K562 (cell line): ENCODE results near the gene PDE1C. TPM values are rescaled to one million over a fixed set of nuclear protein-coding genes. Genes with fewer than 3 reads are reported as not detected.

Experiments used
- ATAC-seq: fragments of 200-7000 bp; cut with Tn5 transposase; 3 replicates; pipeline ENCODE4 v1.9.1; 2020; ENCODE audit warnings: moderate library complexity
- BruUV-seq: library from RNA; stranded (reverse); fragments of 400-500 nt; replicated peaks from 2 replicates; lab custom pipeline; 2021; lab: Mats Ljungman, UMichigan
- CTCF ChIA-PET: fragments of 300-600 bp; formaldehyde crosslinking; extraction: SDS; loops from one replicate; lab custom pipeline; 2021; ENCODE audit warnings: low intra/inter-chr PET ratio; lab: Yijun Ruan, JAX
- POLR2A ChIA-PET: fragments of 300-600, 350-650 bp; sonication (Branson Sonifier 250); formaldehyde crosslinking; extraction: SDS; loops from one replicate; lab custom pipeline; 2021; ENCODE audit warnings: antibody characterized with exemption, inconsistent platforms; lab: Yijun Ruan, JAX
- DNase-seq, 4 experiments: peaks; one replicate each; pipeline versions ENCODE4 v3.0.0 to v3.0.0-alpha.2; 2011 to 2018; ENCODE audit warnings: low spot score in 3 of 4, mixed read lengths in 3 of 4; ENCODE audit errors: extremely low read depth in 1 of 4
- FAIRE-seq: peaks from 2 replicates; lab custom pipeline; 2011; peaks lifted over from hg19 to GRCh38; lab: Jason Lieb, UNC
- H2AFZ ChIP-seq: 2 replicates; pipeline ENCODE4 v1.6.0; 2011; ENCODE audit warnings: low read depth, low read length, control low read depth, inconsistent platforms
- H3K27ac ChIP-seq: fragments of 200-600 bp; 3 replicates; pipeline ENCODE4 v1.8.0; 2011; ENCODE audit warnings: low read depth, mild to moderate bottlenecking, control low read depth, inconsistent platforms, low read length, moderate library complexity, mixed read lengths; ENCODE audit errors: extremely low read depth
- H3K27me3 ChIP-seq, 2 experiments: fragments of 300-600 bp in 1 of 2; 2 replicates in 1 of 2; 3 replicates in 1 of 2; pipeline versions ENCODE4 v1.6.0 to v1.8.0; 2011; ENCODE audit warnings: inconsistent platforms in 2 of 2, low read length in 2 of 2, mild to moderate bottlenecking in 1 of 2, mixed read lengths in 1 of 2, moderate library complexity in 1 of 2; ENCODE audit not compliant: control insufficient read depth in 2 of 2, insufficient read depth in 2 of 2
- H3K36me3 ChIP-seq: fragments of 300-600 bp; 3 replicates; pipeline ENCODE4 v1.8.0; 2011; ENCODE audit warnings: mild to moderate bottlenecking, low read length, inconsistent platforms; ENCODE audit not compliant: control insufficient read depth, insufficient read depth
- H3K4me1 ChIP-seq, 2 experiments: fragments of 200-600 bp in 1 of 2; replicated peaks in 1 of 2; 2 replicates in 1 of 2; 3 replicates in 1 of 2; pipeline versions ENCODE4 v1.5.1 to v1.8.0; 2011; ENCODE audit warnings: inconsistent platforms in 2 of 2, low read length in 2 of 2, mild to moderate bottlenecking in 1 of 2, mixed read lengths in 1 of 2, moderate library complexity in 1 of 2; ENCODE audit not compliant: control insufficient read depth in 2 of 2, insufficient read depth in 2 of 2
- H3K4me2 ChIP-seq: 2 replicates; pipeline ENCODE4 v1.6.1; 2011; ENCODE audit warnings: low read length, control low read depth, inconsistent platforms, mixed read lengths; ENCODE audit not compliant: insufficient read depth
- H3K4me3 ChIP-seq: fragments of 200-600 bp; sonication (generic), shearing (Covaris generic); 2 replicates; pipeline ENCODE4 v1.5.1; 2016; ENCODE audit warnings: control low read depth, inconsistent platforms
- H3K79me2 ChIP-seq: fragments of 200-600 bp; 3 replicates; pipeline ENCODE4 v1.8.0; 2011; ENCODE audit warnings: low read length, inconsistent platforms; ENCODE audit not compliant: control insufficient read depth, insufficient read depth
- H3K9ac ChIP-seq, 2 experiments: 2 replicates each; pipeline versions ENCODE4 v1.6.0 to v1.6.1; 2011; ENCODE audit warnings: low read depth in 2 of 2, low read length in 2 of 2, control low read depth in 1 of 2, inconsistent platforms in 1 of 2, mild to moderate bottlenecking in 1 of 2, mixed read lengths in 1 of 2; ENCODE audit not compliant: insufficient read depth in 1 of 2
- H3K9me1 ChIP-seq: one replicate; pipeline ENCODE4 v1.6.0; 2011; ENCODE audit warnings: inconsistent platforms, mild to moderate bottlenecking, low read length, moderate library complexity; ENCODE audit not compliant: control insufficient read depth, insufficient read depth
- H3K9me3 ChIP-seq: replicated peaks from 2 replicates; pipeline ENCODE4 v1.5.1; 2011; ENCODE audit warnings: low read depth, low read length, inconsistent platforms; ENCODE audit not compliant: control insufficient read depth, insufficient read depth
- H4K20me1 ChIP-seq: replicated peaks from 2 replicates; pipeline ENCODE4 v1.6.1; 2011; ENCODE audit warnings: low read length, inconsistent platforms, mixed read lengths; ENCODE audit not compliant: control insufficient read depth, insufficient read depth
- BRCA1 ChIP-seq, 2 experiments: fragments of 450-650 bp in 1 of 2; sonication (generic) in 1 of 2; formaldehyde crosslinking in 1 of 2; IDR thresholded peaks; 2 replicates each; pipeline versions ENCODE4 v1.5.0 to v1.6.1; 2017 to 2020; ENCODE audit warnings: mild to moderate bottlenecking in 1 of 2, missing genetic modification reagents in 1 of 2
- ELF2 ChIP-seq: fragments of 250-450 bp; sonication (Bioruptor Pico); IDR thresholded peaks from 2 replicates; pipeline ENCODE4 v1.5.0; 2021; ENCODE audit warnings: mild to moderate bottlenecking
- HDAC1 ChIP-seq, 2 experiments: fragments of 450-650 bp; IDR thresholded peaks; 2 replicates each; pipeline ENCODE4 v1.6.1; 2016 to 2017; ENCODE audit warnings: inconsistent platforms in 1 of 2, mild to moderate bottlenecking in 1 of 2, moderate library complexity in 1 of 2
- RBM22 ChIP-seq: fragments of 200-400 bp; formaldehyde crosslinking; IDR thresholded peaks from 2 replicates; pipeline ENCODE4 v1.6.1; 2018; ENCODE audit warnings: low read length, low read depth; ENCODE audit not compliant: poor library complexity, severe bottlenecking
- ZNF830 ChIP-seq: fragments of 250-450 bp; sonication (Bioruptor Pico); IDR thresholded peaks from 2 replicates; pipeline ENCODE4 v1.5.0; 2021; ENCODE audit warnings: mild to moderate bottlenecking
- WGBS: fragments of 100-300 bp; shearing (Covaris generic); methylation state at CpG from one replicate; pipeline ENCODE4 v1.1.6; 2016; ENCODE audit warnings: low coverage, mixed read lengths; ENCODE audit not compliant: insufficient coverage; ENCODE audit errors: missing lambda C conversion rate; 5-methylcytosine and 5-hydroxymethylcytosine counted together
- in situ Hi-C: fragments of 300-500 bp; cut with MboI; formaldehyde crosslinking; loops from 4 replicates; pipeline ENCODE4 v1.15.0; 2018; ENCODE audit warnings: inconsistent platforms, mixed read lengths
- intact Hi-C: fragments of 100-400 bp; cut with micrococcal nuclease; formaldehyde crosslinking; loops from 2 replicates; pipeline ENCODE4 v1.14.2; 2022
- polyA plus RNA-seq, 8 experiments: library from polyadenylated mRNA; depleted of rRNA in 4 of 8; stranded (reverse) in 5 of 8; unstranded in 3 of 8; fragments of >200 nt; fragmentation: Nextera tagmentation in 2 of 8; fragmentation: Illumina TruSeq in 1 of 8; extraction: Ambion mirVana in 2 of 8; extraction: Trizol in 1 of 8; gene quantifications; 2 replicates each; pipeline versions ENCODE4 v1.2.1 to v1.2.3, GENCODE V29; 2011 to 2014; ENCODE audit warnings: inconsistent platforms in 1 of 8, missing spikeins in 1 of 8
- total RNA-seq, 7 experiments: library from RNA; depleted of rRNA in 6 of 7; stranded (reverse); fragments of >200 nt in 6 of 7; fragmentation: Illumina TruSeq in 2 of 7; extraction: Trizol in 2 of 7; gene quantifications; 2 replicates each; pipeline versions ENCODE4 v1.2.1 to v1.2.3, GENCODE V29; 2011 to 2021; ENCODE audit warnings: low replicate concordance in 1 of 7
- TF ChIP-seq, protein P1 (sequence below): sonication (generic); formaldehyde crosslinking; IDR thresholded peaks from 2 replicates; pipeline ENCODE4 v1.8.0; 2022; ENCODE audit warnings: mild to moderate bottlenecking, missing genetic modification reagents, borderline replicate concordance
- TF ChIP-seq, protein P2 (sequence below): fragments of 450-650 bp; IDR thresholded peaks from 2 replicates; pipeline ENCODE4 v1.6.1; 2017; ENCODE audit warnings: antibody characterized with exemption

PDE1C gene
- total and polyA plus RNA-seq, 9 of the 15 experiments (the other 6 are each of a cell fraction or from before 2014, with no cell fraction given): under 0.01 to 0.01 TPM; not detected in 7

DNA sequence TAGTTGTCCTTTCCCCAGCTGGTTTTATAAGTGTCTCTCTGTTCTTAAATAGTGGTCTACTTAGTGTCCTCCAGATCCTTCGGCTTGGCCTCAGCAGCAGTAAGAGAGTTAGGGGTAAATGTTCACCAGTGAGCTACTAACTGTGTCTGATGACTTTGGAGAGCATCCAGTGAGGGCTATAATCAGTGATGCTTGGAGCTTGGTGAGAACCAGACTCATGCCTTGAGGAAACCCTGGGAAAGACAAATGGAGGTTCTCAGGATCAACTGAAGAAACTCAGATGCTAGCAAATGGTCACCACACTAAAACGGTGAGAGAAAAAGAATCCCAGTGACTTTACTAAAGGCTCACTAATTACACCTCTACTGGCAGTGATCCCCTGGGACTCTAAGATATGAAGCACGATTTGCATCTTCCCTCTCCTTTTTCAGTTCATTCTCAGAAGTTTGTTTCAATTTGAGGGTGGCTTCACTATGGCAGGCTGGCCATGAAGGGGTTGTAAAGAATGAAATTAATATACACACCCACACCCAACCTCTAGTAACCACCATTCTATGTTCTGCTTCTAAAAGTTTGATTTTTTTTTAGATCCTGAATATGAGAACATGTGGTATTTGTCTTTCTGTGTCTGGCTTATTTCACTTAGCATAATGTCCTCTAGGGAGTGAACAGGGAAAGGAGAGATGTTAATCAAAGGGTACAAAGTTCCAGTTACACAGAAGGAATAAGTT lies 177.9 kb downstream of the PDE1C start:
- H3K4me2 ChIP-seq: no peak overlapping the region
- in situ Hi-C loops: no loop called here
- FAIRE-seq (no peak), DNase-seq (no peak), ATAC-seq (no peak)
- intact Hi-C loops: no loop called here
- no peaks in the 10 kb centered on the region for H3K79me2 ChIP-seq
- TF ChIP-seq, protein P1, sequence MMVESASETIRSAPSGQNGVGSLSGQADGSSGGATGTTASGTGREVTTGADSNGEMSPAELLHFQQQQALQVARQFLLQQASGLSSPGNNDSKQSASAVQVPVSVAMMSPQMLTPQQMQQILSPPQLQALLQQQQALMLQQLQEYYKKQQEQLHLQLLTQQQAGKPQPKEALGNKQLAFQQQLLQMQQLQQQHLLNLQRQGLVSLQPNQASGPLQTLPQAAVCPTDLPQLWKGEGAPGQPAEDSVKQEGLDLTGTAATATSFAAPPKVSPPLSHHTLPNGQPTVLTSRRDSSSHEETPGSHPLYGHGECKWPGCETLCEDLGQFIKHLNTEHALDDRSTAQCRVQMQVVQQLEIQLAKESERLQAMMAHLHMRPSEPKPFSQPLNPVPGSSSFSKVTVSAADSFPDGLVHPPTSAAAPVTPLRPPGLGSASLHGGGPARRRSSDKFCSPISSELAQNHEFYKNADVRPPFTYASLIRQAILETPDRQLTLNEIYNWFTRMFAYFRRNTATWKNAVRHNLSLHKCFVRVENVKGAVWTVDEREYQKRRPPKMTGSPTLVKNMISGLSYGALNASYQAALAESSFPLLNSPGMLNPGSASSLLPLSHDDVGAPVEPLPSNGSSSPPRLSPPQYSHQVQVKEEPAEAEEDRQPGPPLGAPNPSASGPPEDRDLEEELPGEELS: no peak
- TF ChIP-seq, protein P2, sequence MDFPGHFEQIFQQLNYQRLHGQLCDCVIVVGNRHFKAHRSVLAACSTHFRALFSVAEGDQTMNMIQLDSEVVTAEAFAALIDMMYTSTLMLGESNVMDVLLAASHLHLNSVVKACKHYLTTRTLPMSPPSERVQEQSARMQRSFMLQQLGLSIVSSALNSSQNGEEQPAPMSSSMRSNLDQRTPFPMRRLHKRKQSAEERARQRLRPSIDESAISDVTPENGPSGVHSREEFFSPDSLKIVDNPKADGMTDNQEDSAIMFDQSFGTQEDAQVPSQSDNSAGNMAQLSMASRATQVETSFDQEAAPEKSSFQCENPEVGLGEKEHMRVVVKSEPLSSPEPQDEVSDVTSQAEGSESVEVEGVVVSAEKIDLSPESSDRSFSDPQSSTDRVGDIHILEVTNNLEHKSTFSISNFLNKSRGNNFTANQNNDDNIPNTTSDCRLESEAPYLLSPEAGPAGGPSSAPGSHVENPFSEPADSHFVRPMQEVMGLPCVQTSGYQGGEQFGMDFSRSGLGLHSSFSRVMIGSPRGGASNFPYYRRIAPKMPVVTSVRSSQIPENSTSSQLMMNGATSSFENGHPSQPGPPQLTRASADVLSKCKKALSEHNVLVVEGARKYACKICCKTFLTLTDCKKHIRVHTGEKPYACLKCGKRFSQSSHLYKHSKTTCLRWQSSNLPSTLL: no peak
- no peak for TF ChIP-seq RBM22
- no peak for TF ChIP-seq BRCA1 (IDR thresholded peaks at IDR 0.05)
- no peak for TF ChIP-seq BRCA1 (CRISPR knock-in tag; IDR thresholded peaks at IDR 0.05)
- TF ChIP-seq HDAC1 (IDR thresholded peaks at IDR 0.05): no peak
- no peak for TF ChIP-seq ELF2
- TF ChIP-seq ZNF830 (CRISPR knock-in tag): no peak
- no peak overlapping the region for H2AFZ ChIP-seq
- no peaks in the 10 kb centered on the region for H3K4me1 ChIP-seq
- ChIA-PET CTCF (no interaction called here), POLR2A (no interaction called here)
- no peaks in the 10 kb centered on the region for H3K36me3 ChIP-seq
- no peaks in the 10 kb centered on the region for H3K9me3 ChIP-seq
- H4K20me1 ChIP-seq: no peaks in the 10 kb centered on the region
- no peak overlapping the region for H3K4me3 ChIP-seq
- H3K27me3 ChIP-seq: no peaks in the 10 kb centered on the region
- 2% methylated on average over 3 of the region's 3 CpGs for WGBS
- BruUV-seq: no TSS peak
- no peaks in the 10 kb centered on the region for H3K9me1 ChIP-seq
- H3K9ac ChIP-seq: no peak overlapping the region
- H3K27ac ChIP-seq: no peak overlapping the region
